DMS79 (cell line): ENCODE data around the gene SLC9C1.
A peak's percentile ranks its signal among the peaks of the same experiment; 100 is the strongest.

ENCODE experiments used
- DNase-seq: peaks from one replicate; lab custom pipeline; 2025; lab: John Stamatoyannopoulos, UW

The SLC9C1 gene

DNA sequence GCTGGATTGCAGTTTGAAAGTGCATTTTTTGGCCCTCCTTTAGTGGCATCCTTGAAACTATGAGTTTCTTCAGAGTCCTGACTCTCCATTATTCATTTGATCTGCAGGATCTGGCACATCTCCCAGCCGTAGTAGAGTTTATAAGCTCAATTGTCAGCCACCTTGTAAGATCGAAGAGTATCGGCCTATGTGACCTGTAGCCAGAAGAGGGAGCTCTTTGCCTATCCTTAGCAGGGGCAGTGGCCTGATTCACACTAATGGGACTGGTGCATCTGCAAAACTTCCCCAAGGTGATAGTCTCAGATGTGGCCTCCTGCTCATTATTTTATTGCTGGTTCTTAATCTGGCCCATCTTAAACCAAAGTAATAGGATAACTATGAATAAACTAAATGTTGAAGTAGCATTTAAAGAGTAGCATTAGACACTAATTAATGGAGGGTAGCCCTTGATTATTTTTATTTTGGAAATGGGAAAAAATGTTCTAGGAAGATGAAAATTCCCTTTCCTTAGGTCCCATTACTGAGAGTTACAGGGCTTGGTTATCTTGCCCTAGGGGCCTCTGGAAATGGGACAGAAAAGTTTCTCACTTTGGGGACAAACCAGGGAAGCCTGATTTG is 182.1 kb downstream of the SLC9C1 start:
- peak; percentile 29 for DNase-seq

DNA sequence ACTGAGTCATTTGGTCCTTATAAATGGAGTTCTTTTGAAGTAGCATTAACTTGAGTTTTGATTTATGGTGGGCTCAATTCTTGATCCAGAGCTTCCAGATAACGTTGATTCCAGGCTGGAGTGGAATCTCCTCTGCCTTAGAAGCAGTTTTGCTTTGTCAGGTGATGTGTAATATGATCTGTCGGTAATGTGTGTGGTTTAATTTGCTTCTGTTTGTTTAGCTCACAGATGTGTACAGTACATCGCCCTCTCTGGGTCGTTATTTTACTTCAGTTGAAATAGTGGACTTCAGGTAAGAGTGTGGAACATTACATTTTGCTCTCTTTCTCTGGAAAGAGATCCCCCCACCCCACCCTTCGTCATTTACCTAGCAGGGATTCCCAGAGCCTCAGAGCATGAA is 184.7 kb downstream of the SLC9C1 start:
- no peak for DNase-seq

DNA sequence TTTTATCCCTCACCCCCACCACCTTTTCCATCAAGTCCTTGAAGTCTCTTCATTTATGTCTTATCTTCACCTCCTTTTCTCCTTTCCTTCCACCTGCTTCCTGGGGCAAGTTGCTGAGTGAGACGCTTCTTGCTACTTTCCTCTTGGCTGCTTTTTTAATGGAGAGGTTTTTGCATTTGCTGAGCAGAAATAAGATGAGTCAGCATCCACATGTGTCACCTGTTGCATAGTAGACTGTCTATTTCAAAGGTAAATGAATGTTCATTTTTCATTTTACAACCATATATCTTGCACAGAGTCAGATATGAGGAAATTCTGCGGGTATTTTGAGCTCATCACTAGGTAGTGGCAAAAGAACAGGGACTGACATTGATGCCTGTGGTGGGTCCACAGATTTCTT is 189.2 kb downstream of the SLC9C1 start:
- no peak for DNase-seq

DNA sequence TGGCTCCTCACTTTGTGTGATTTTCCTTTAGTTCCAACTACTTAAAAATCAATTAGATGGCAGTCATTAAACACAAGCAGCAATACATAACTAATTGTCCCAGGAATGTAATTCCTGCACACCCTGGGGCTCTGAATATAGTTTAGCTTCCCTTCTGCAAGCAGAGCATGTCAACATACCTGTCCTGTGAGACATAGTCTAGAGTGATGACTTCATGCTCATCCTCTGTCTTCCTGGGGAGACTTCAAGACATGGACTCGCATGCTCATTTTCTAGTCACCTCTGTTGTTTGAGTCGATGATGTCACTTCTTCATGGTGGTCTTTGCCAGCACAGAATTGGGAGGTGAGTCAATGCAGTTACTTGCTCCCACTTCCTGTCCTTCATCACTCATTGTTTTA is 192.1 kb downstream of the SLC9C1 start:
- DNase-seq: no peak

DNA sequence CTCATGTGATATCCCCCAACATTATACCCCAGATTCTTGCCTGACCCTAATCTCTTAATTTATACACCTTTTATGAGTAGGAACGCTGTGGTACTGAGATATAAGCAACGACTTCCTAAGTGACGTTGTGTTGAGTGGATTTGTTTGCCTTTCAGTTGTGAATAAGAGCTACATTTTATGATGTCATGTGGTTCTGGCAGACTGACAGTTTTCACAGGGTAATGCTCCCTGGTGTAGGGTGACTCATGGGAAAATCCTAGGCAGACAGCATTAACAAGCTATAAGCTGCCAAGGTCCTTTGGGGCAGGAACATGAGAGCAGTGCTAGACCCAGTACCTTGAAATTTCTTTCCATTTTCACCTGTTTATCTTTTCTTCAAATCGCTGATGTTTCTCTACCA is 196.6 kb downstream of the SLC9C1 start:
- no peak for DNase-seq

DNA sequence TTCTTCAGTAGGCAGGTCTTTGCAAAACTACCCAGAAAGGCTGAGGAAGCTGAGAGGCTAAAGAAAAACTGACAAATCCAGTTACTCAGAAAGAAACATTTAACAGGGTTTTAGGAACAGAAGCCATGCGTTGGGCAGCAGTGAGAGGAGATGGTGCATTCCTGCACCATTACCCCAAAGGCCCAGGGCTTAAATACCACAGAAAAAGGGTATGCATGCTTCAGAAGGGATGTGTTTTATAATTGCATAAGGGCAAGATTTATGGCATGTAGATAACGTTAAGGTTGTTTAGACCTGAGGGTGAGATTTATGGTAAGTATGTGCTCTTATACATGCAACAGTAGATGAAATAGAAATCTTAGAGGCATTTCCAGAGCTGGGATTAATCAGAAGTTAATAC is 197.8 kb downstream of the SLC9C1 start:
- DNase-seq: no peak

DNA sequence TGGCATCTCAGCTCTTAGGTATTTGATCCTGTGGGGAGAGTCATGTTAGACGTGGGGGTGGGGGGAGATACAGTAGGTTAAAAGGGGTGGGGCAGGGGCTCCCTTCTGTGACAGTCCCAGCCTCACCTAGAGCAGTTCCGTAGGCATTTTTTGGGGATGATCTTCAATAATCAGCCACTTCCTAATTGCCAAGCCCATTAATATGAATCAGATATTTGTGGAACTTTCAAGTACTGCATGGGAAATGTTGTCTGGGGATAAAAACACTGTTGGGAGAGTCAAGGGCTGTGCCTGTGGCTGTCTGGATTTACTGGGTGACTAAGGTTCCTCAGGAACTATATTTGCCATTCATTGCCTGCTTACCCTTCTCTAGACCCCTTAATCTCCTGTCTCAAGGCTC is 198.3 kb downstream of the SLC9C1 start:
- no peak for DNase-seq

DNA sequence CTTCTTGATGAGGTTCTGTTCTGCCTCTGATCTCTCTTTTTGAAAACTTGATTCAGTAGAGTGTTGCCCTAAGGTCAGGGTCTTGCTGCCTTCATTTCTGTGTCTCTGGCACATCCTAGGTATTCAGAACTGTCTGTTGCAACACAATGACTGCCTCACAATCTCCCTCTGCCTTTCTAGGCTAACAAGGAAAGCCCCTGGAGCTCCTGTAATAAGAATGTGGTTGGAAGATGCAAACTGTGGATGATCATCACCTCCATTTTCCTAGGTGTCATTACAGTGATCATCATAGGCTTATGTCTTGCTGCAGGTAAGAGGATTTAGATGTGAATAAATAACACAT is 200.9 kb downstream of the SLC9C1 start:
- no peak for DNase-seq

DNA sequence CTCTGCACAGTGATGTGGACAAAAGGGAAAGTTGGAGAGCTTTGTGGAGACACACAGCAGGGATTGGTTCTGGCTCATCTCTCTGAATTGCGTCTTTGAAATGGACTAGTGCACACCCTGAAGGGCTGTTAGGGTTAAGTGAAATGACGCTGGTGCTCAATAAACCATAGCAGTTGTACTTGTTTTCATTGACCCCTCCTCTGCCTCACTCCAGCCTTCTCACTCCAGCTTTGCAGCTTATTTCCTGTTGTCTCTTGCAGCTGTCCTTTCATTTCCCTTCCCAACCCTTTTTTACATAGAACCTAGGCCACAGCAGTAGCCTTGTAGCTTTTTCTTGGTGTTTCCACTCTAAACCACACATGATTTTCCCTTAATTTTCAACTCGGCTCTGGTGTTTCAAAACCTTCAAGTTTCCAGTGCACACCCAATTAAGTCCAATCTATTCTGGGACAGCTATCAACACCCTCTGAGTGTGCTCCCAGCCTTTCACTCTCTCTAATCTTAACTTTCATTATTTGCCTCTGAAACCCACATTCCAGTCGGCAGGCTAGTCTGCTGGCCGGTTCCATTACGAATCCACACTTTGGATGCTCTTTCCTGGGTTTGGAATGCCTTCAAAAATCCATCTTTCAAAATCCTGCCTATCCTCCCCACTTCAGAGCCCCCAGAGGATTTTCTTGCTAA is 201.4 kb downstream of the SLC9C1 start:
- DNase-seq: no peak

DNA sequence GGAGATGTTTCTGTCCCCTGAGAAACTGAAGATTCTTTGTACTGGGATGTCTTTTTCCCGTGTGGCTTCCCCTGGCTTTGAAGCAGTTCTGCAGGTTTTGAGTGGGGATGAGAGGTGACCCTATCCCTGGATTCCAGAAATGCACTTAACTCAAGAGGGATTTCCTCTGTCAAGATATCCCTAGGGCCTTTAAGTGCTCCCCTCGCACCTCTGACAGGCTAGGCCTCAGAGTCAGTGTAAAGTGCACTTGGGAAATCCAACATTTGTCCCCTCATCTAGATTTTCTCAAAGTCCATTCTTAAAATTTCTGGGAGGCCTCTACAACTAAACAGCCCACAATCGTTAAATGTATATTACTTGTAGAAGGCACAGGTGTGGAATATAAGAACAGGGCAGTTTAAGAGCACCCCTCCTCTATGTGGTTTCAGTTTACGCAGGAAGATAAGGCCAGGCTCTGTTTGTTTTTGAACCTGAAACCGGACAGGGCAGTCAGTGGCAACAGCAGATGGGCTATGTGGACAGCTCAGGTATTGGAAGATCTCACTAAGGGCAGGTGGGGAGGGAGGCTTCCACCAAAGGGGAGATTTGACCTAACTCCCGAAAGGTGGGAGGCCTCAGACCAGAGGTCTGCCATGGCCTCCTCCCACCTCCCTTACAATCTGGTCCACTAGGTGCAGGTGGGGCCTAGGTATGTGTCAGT is 203.0 kb downstream of the SLC9C1 start:
- no peak for DNase-seq
